GM23248 (cell line): ENCODE measurements around the gene CATSPERD. TPM values are rescaled to one million over a fixed set of nuclear protein-coding genes. Genes with fewer than 3 reads are reported as not detected.

ENCODE experiments used
- DNase-seq: peaks from one replicate; pipeline ENCODE4 v3.0.0-alpha.2; 2015
- H2AFZ ChIP-seq: fragments of 200-600 bp; sonication (generic); 2 replicates; pipeline ENCODE4 v1.6.1; 2016; ENCODE audit warnings: antibody characterized with exemption
- H3F3A ChIP-seq: fragments of 200-600 bp; sonication (generic); 2 replicates; pipeline ENCODE4 v1.6.1; 2016; ENCODE audit warnings: mild to moderate bottlenecking, antibody characterized with exemption, mixed run types; ENCODE audit not compliant: insufficient read depth
- H3K27ac ChIP-seq: fragments of 200-600 bp; sonication (generic); 2 replicates; pipeline ENCODE4 v1.5.1; 2016; ENCODE audit warnings: mild to moderate bottlenecking
- H3K27me3 ChIP-seq: fragments of 200-600 bp; sonication (generic); replicated peaks from 2 replicates; pipeline ENCODE4 v1.6.1; 2016; ENCODE audit warnings: mild to moderate bottlenecking; ENCODE audit not compliant: insufficient read depth
- H3K36me3 ChIP-seq: fragments of 200-600 bp; sonication (generic); 2 replicates; pipeline ENCODE4 v1.6.1; 2016; ENCODE audit warnings: low read depth, mild to moderate bottlenecking
- H3K4me1 ChIP-seq: fragments of 200-600 bp; sonication (generic); 2 replicates; pipeline ENCODE4 v1.6.1; 2016; ENCODE audit warnings: mild to moderate bottlenecking; ENCODE audit not compliant: insufficient read depth
- H3K4me2 ChIP-seq: fragments of 200-600 bp; sonication (generic); one replicate; pipeline ENCODE4 v1.6.1; 2016; ENCODE audit warnings: mild to moderate bottlenecking; ENCODE audit not compliant: unreplicated experiment
- H3K4me3 ChIP-seq: fragments of 200-600 bp; sonication (generic); 2 replicates; pipeline ENCODE4 v1.5.1; 2016; ENCODE audit warnings: mild to moderate bottlenecking
- H3K79me2 ChIP-seq: fragments of 200-600 bp; sonication (generic); 2 replicates; pipeline ENCODE4 v1.6.1; 2016; ENCODE audit warnings: mild to moderate bottlenecking; ENCODE audit not compliant: insufficient read depth
- H3K9ac ChIP-seq: fragments of 200-600 bp; sonication (generic); 2 replicates; pipeline ENCODE4 v1.6.1; 2016; ENCODE audit warnings: mild to moderate bottlenecking
- H3K9me2 ChIP-seq: fragments of 200-600 bp; sonication (generic); 2 replicates; pipeline ENCODE4 v1.6.1; 2016; ENCODE audit warnings: mixed run types, mild to moderate bottlenecking, moderate library complexity; ENCODE audit not compliant: insufficient read depth
- H3K9me3 ChIP-seq: fragments of 200-600 bp; sonication (generic); one replicate; pipeline ENCODE4 v1.6.1; 2017; ENCODE audit warnings: low read depth
- H4K20me1 ChIP-seq: fragments of 200-600 bp; sonication (generic); 2 replicates; pipeline ENCODE4 v1.6.0; 2016; ENCODE audit not compliant: insufficient read depth
- EZH2 ChIP-seq: fragments of 200-600 bp; sonication (generic); IDR thresholded peaks from 2 replicates; pipeline ENCODE4 v1.6.1; 2018; ENCODE audit warnings: antibody characterized with exemption, mild to moderate bottlenecking; ENCODE audit not compliant: insufficient read depth, poor library complexity, severe bottlenecking
- EZH2phosphoT487 ChIP-seq: fragments of 200-600 bp; sonication (generic); IDR thresholded peaks from 2 replicates; pipeline ENCODE4 v1.6.1; 2018; ENCODE audit warnings: antibody characterized with exemption, moderate library complexity, mild to moderate bottlenecking, low read depth; ENCODE audit not compliant: insufficient read depth
- WGBS, 2 experiments: methylation state at CpG; one replicate each; pipeline ENCODE4 v1.1.6; 2015 to 2017; ENCODE audit warnings: low lambda C conversion rate in 2 of 2, low coverage in 1 of 2; ENCODE audit errors: missing lambda C conversion rate in 2 of 2; 5-methylcytosine and 5-hydroxymethylcytosine counted together
- in situ Hi-C: fragments of 300-500 bp; cut with MboI; formaldehyde crosslinking; loops from 2 replicates; pipeline ENCODE4 v1.15.0; 2020
- polyA plus RNA-seq: library from polyadenylated mRNA; unstranded; fragments of >200 nt; fragmentation: Nextera tagmentation; extraction: Ambion mirVana; gene quantifications from 2 replicates; pipeline ENCODE4 v1.2.1, GENCODE V29; 2016
- total RNA-seq: library from RNA; depleted of rRNA; stranded (reverse); fragments of >200 nt; shearing (Covaris generic); gene quantifications from 2 replicates; pipeline ENCODE4 v1.2.3, GENCODE V29; 2014

Gene CATSPERD
- total and polyA plus RNA-seq, 2 experiments from 2014 or later: 0.22 TPM; not detected in 1

GRCh38 chr19:5772416-5772815, 52.0 kb downstream of the CATSPERD start:
- DNase-seq: no peak
- H3K27me3 ChIP-seq: no peaks in the 10 kb centered on the region
- H3K36me3 ChIP-seq: no peaks in the 10 kb centered on the region
- TF ChIP-seq EZH2 (no peak), EZH2phosphoT487 (no peak)
- WGBS, 2 experiments: 75 to 77% methylated on average over 15 to 19 of the region's 19 CpGs
- H3K9ac ChIP-seq: no peak overlapping the region
- no peak overlapping the region for H3K4me3 ChIP-seq
- H3K27ac ChIP-seq: no peak overlapping the region
- H4K20me1 ChIP-seq: no peaks in the 10 kb centered on the region
- H3K4me2 ChIP-seq: no peak overlapping the region
- no peaks in the 10 kb centered on the region for H3F3A ChIP-seq
- H2AFZ ChIP-seq: 0 out of 2 replicates have a peak overlapping the region, but pooled peaks have one; percentile 81
- no peaks in the 10 kb centered on the region for H3K4me1 ChIP-seq
- H3K79me2 ChIP-seq: no peaks in the 10 kb centered on the region
- no peaks in the 10 kb centered on the region for H3K9me3 ChIP-seq
- in situ Hi-C loops: no loop called here
- no peaks in the 10 kb centered on the region for H3K9me2 ChIP-seq

GRCh38 chr19:5773276-5773675, 52.8 kb downstream of the CATSPERD start:
- H3K9me3 ChIP-seq: no peaks in the 10 kb centered on the region
- H3K27me3 ChIP-seq: no peaks in the 10 kb centered on the region
- 75 to 91% methylated on average over 5 of the region's 5 CpGs for WGBS, 2 experiments
- in situ Hi-C loops: no loop called here
- no peaks in the 10 kb centered on the region for H3K9me2 ChIP-seq
- no peaks in the 10 kb centered on the region for H3K36me3 ChIP-seq
- no peaks in the 10 kb centered on the region for H4K20me1 ChIP-seq
- peak overlapping the region; percentile 61 for H3K9ac ChIP-seq
- DNase-seq: no peak
- H3K4me2 ChIP-seq: no peak overlapping the region
- H3F3A ChIP-seq: no peaks in the 10 kb centered on the region
- no peaks in the 10 kb centered on the region for H3K79me2 ChIP-seq
- peak overlapping the region; percentile 81 for H2AFZ ChIP-seq
- H3K4me1 ChIP-seq: no peaks in the 10 kb centered on the region
- no peak overlapping the region for H3K4me3 ChIP-seq
- TF ChIP-seq EZH2phosphoT487 (no peak), EZH2 (no peak)
- H3K27ac ChIP-seq: peak overlapping the region; percentile 51; the same call in 1 of the 2 replicates

- H2AFZ ChIP-seq: no peak overlapping the region
- no peak overlapping the region for H3K9ac ChIP-seq
- H3K9me3 ChIP-seq: no peaks in the 10 kb centered on the region
- no peaks in the 10 kb centered on the region for H4K20me1 ChIP-seq
- in situ Hi-C loops: no loop called here
- H3K27me3 ChIP-seq: no peaks in the 10 kb centered on the region
- H3K36me3 ChIP-seq: no peaks in the 10 kb centered on the region
- H3F3A ChIP-seq: no peaks in the 10 kb centered on the region
- no peak overlapping the region for H3K27ac ChIP-seq
- TF ChIP-seq EZH2 (no peak), EZH2phosphoT487 (no peak)
- H3K9me2 ChIP-seq: no peaks in the 10 kb centered on the region
- H3K4me2 ChIP-seq: no peak overlapping the region
- 49 to 51% methylated on average over 8 of the region's 8 CpGs for WGBS, 2 experiments
- no peaks in the 10 kb centered on the region for H3K4me1 ChIP-seq
- H3K4me3 ChIP-seq: no peak overlapping the region
- no peaks in the 10 kb centered on the region for H3K79me2 ChIP-seq
- peak; percentile 47 for DNase-seq
Measured at GRCh38 chr19:5774921-5775320, 54.5 kb downstream of the CATSPERD start.

GRCh38 chr19:5775668-5776309, 55.4 kb downstream of the CATSPERD start:
- TF ChIP-seq EZH2phosphoT487: no peak
- TF ChIP-seq EZH2: no peak
- DNase-seq: peak; percentile 82
- no peaks in the 10 kb centered on the region for H3F3A ChIP-seq
- H3K36me3 ChIP-seq: no peaks in the 10 kb centered on the region
- no peak overlapping the region for H3K4me2 ChIP-seq
- WGBS, 2 experiments: 34 to 37% methylated on average over 16 to 17 of the region's 17 CpGs
- in situ Hi-C loops: no loop called here
- H3K9me2 ChIP-seq: no peaks in the 10 kb centered on the region
- H2AFZ ChIP-seq: no peak overlapping the region
- H3K4me3 ChIP-seq: no peak overlapping the region
- H3K9ac ChIP-seq: no peak overlapping the region
- H3K9me3 ChIP-seq: no peaks in the 10 kb centered on the region
- no peak overlapping the region for H3K27ac ChIP-seq
- no peaks in the 10 kb centered on the region for H3K79me2 ChIP-seq
- no peaks in the 10 kb centered on the region for H3K27me3 ChIP-seq
- no peaks in the 10 kb centered on the region for H4K20me1 ChIP-seq
- H3K4me1 ChIP-seq: no peaks in the 10 kb centered on the region
